HepG2 (cell line): ENCODE data around the gene LLGL2. TPM values are rescaled to one million over a fixed set of nuclear protein-coding genes. Genes with fewer than 3 reads are reported as not detected.
A peak's percentile ranks its signal among the peaks of the same experiment; 100 is the strongest.

ENCODE experiments used
- ARID2 ChIP-seq: sonication (generic); formaldehyde crosslinking; IDR thresholded peaks from 2 replicates; pipeline ENCODE4 v1.8.1; 2022; ENCODE audit warnings: mild to moderate bottlenecking, missing genetic modification reagents, borderline replicate concordance
- FOXO1 ChIP-seq: sonication (generic); formaldehyde crosslinking; IDR thresholded peaks from 2 replicates; pipeline ENCODE4 v1.4.0; 2020; ENCODE audit warnings: missing genetic modification reagents
- HNF4G ChIP-seq, 2 experiments: sonication (generic) in 1 of 2; formaldehyde crosslinking in 1 of 2; IDR thresholded peaks; 2 replicates each; pipeline versions ENCODE4 v1.4.0 to v1.6.1; 2011 to 2020; ENCODE audit warnings: borderline replicate concordance in 2 of 2, low read depth in 2 of 2, mild to moderate bottlenecking in 2 of 2, low read length in 1 of 2, missing genetic modification reagents in 1 of 2, moderate library complexity in 1 of 2
- MAZ ChIP-seq, 2 experiments: sonication (generic) in 1 of 2; formaldehyde crosslinking in 1 of 2; IDR thresholded peaks; 2 replicates each; pipeline versions ENCODE4 v1.5.0 to v1.6.1; 2012 to 2020; ENCODE audit warnings: low read depth in 2 of 2, mild to moderate bottlenecking in 2 of 2, borderline replicate concordance in 1 of 2, improper control_type of control experiment in 1 of 2, low read length in 1 of 2, missing genetic modification reagents in 1 of 2, moderate library complexity in 1 of 2
- NFKBIZ ChIP-seq: IDR thresholded peaks from 2 replicates; pipeline ENCODE4 v1.6.1; 2018; ENCODE audit warnings: missing genetic modification reagents, missing compliant biosample characterization
- PLRG1 ChIP-seq: fragments of 450-650 bp; conservative IDR thresholded peaks from 2 replicates; pipeline ENCODE4 v1.6.1; 2016
- POLR2AphosphoS2 ChIP-seq: IDR thresholded peaks from 2 replicates; pipeline ENCODE4 v1.6.1; 2011; ENCODE audit warnings: low read depth, low read length, improper control_type of control experiment
- REXO4 ChIP-seq: sonication (generic); formaldehyde crosslinking; IDR thresholded peaks from 2 replicates; pipeline ENCODE4 v1.8.0; 2022; ENCODE audit warnings: missing genetic modification reagents, mild to moderate bottlenecking, borderline replicate concordance
- SMYD3 ChIP-seq: sonication (generic); formaldehyde crosslinking; IDR thresholded peaks from 2 replicates; pipeline ENCODE4 v1.8.1; 2023; ENCODE audit warnings: mild to moderate bottlenecking, missing genetic modification reagents
- ZFP1 ChIP-seq: IDR thresholded peaks from 2 replicates; pipeline ENCODE4 v1.6.1; 2016
- ZNF33A ChIP-seq: sonication (generic); formaldehyde crosslinking; IDR thresholded peaks from 2 replicates; pipeline ENCODE4 v1.5.1; 2020; ENCODE audit warnings: missing genetic modification reagents, mild to moderate bottlenecking, moderate library complexity, borderline replicate concordance
- ZNF383 ChIP-seq: sonication (generic); formaldehyde crosslinking; IDR thresholded peaks from 2 replicates; pipeline ENCODE4 v1.4.0; 2020; ENCODE audit warnings: missing genetic modification reagents, mild to moderate bottlenecking, borderline replicate concordance
- ZNF431 ChIP-seq: sonication (generic); formaldehyde crosslinking; IDR thresholded peaks from 2 replicates; pipeline ENCODE4 v1.9.0; 2022; ENCODE audit warnings: missing genetic modification reagents, low read depth, mild to moderate bottlenecking, borderline replicate concordance
- ZNF572 ChIP-seq: sonication (generic); formaldehyde crosslinking; IDR thresholded peaks from 2 replicates; pipeline ENCODE4 v1.5.1; 2020; ENCODE audit warnings: mild to moderate bottlenecking, missing genetic modification reagents
- ZNF577 ChIP-seq: sonication (generic); formaldehyde crosslinking; IDR thresholded peaks from 2 replicates; pipeline ENCODE4 v1.4.0; 2020; ENCODE audit warnings: mild to moderate bottlenecking, low read depth, missing genetic modification reagents, borderline replicate concordance
- ZNF761 ChIP-seq: sonication (generic); formaldehyde crosslinking; conservative IDR thresholded peaks from 2 replicates; pipeline ENCODE4 v1.4.0; 2020; ENCODE audit warnings: mild to moderate bottlenecking, missing genetic modification reagents
- polyA plus RNA-seq, 8 experiments: library from polyadenylated mRNA; depleted of rRNA in 3 of 8; stranded (reverse) in 7 of 8; unstranded in 1 of 8; fragments of >200 nt; fragmentation: Illumina TruSeq in 4 of 8; extraction: Trizol in 4 of 8; gene quantifications; 2 replicates each; pipeline versions ENCODE4 v1.2.1 to v1.2.3, GENCODE V29; 2011 to 2016; ENCODE audit warnings: low read depth in 4 of 8, missing spikeins in 1 of 8, mixed read lengths in 1 of 8; ENCODE audit not compliant: insufficient read depth in 1 of 8
- total RNA-seq, 5 experiments: library from RNA; depleted of rRNA; stranded (reverse); fragments of >200 nt; fragmentation: Illumina TruSeq; extraction: Trizol; gene quantifications; 2 replicates each; pipeline ENCODE4 v1.2.3, GENCODE V29; 2016; ENCODE audit warnings: low read depth in 1 of 5
- TF ChIP-seq, protein P1 (sequence below): sonication (generic); formaldehyde crosslinking; IDR thresholded peaks from 2 replicates; pipeline ENCODE4 v1.5.1; 2020; ENCODE audit warnings: mild to moderate bottlenecking, missing genetic modification reagents, moderate library complexity
- TF ChIP-seq, protein P2 (sequence below): sonication (generic); formaldehyde crosslinking; conservative IDR thresholded peaks from 2 replicates; pipeline ENCODE4 v1.8.0; 2022; ENCODE audit warnings: low read depth, missing genetic modification reagents
- TF ChIP-seq, protein P3 (sequence below): sonication (generic); formaldehyde crosslinking; IDR thresholded peaks from 2 replicates; pipeline ENCODE4 v1.5.1; 2020; ENCODE audit warnings: mild to moderate bottlenecking, missing genetic modification reagents, moderate library complexity
- TF ChIP-seq, protein P4 (sequence below): sonication (generic); formaldehyde crosslinking; IDR thresholded peaks from 2 replicates; pipeline ENCODE4 v1.8.1; 2022; ENCODE audit warnings: mild to moderate bottlenecking, missing genetic modification reagents

LLGL2 gene
- total and polyA plus RNA-seq, 2 of the 13 experiments (the other 11 are each of a cell fraction or from before 2014, with no cell fraction given), result 83.0 to 86.7 TPM

DNA sequence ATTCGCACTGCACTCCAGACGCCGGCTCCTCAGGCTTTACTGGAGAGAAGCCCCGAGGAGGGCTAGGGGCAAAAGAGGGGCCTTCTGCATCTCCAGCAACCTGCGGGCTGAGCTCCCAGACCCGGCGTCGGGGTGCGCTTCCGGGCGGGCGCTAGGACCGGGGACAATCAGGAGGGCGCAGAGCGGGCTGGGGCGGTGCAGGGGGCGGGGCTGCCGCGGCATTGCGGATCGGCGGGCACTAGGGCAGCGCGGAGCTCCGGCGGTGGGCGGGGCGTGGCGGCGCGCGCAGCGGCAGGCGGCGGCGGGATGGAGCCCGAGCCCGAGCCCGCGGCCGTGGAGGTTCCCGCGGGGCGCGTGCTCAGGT, 9.3 kb upstream of the LLGL2 start, which contains the start of gene TSEN54 (continued):
- TF ChIP-seq, protein P1, sequence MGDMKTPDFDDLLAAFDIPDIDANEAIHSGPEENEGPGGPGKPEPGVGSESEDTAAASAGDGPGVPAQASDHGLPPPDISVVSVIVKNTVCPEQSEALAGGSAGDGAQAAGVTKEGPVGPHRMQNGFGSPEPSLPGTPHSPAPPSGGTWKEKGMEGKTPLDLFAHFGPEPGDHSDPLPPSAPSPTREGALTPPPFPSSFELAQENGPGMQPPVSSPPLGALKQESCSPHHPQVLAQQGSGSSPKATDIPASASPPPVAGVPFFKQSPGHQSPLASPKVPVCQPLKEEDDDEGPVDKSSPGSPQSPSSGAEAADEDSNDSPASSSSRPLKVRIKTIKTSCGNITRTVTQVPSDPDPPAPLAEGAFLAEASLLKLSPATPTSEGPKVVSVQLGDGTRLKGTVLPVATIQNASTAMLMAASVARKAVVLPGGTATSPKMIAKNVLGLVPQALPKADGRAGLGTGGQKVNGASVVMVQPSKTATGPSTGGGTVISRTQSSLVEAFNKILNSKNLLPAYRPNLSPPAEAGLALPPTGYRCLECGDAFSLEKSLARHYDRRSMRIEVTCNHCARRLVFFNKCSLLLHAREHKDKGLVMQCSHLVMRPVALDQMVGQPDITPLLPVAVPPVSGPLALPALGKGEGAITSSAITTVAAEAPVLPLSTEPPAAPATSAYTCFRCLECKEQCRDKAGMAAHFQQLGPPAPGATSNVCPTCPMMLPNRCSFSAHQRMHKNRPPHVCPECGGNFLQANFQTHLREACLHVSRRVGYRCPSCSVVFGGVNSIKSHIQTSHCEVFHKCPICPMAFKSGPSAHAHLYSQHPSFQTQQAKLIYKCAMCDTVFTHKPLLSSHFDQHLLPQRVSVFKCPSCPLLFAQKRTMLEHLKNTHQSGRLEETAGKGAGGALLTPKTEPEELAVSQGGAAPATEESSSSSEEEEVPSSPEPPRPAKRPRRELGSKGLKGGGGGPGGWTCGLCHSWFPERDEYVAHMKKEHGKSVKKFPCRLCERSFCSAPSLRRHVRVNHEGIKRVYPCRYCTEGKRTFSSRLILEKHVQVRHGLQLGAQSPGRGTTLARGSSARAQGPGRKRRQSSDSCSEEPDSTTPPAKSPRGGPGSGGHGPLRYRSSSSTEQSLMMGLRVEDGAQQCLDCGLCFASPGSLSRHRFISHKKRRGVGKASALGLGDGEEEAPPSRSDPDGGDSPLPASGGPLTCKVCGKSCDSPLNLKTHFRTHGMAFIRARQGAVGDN, result peak; percentile 20; the same call in 1 of the 2 replicates
- TF ChIP-seq ZNF33A (CRISPR knock-in tag) (no peak), FOXO1 (no peak; the same call in 1 of the 2 replicates), ZNF572 (CRISPR knock-in tag) (0 out of 2 replicates have a peak, but pooled peaks have one; percentile 1), ZNF577 (no peak), ZNF431 (no peak), ZNF761 (CRISPR knock-in tag) (0 out of 2 replicates have a peak, but pooled peaks have one; percentile 71), POLR2AphosphoS2 (no peak), NFKBIZ (no peak), REXO4 (CRISPR knock-in tag) (no peak), PLRG1 (no peak), ZFP1 (CRISPR knock-in tag) (no peak), ZNF383 (0 out of 2 replicates have a peak, but pooled peaks have one; percentile 22), ARID2 (CRISPR knock-in tag) (no peak), SMYD3 (CRISPR knock-in tag) (no peak), HNF4G (IDR thresholded peaks at IDR 0.05; ENCODE audit: borderline replicate concordance, low read depth, low read length) (peak; percentile 65; the same call in 1 of the 2 replicates), HNF4G (CRISPR knock-in tag; IDR thresholded peaks at IDR 0.05; ENCODE audit: borderline replicate concordance, low read depth) (no peak), MAZ (IDR thresholded peaks at IDR 0.05; ENCODE audit: borderline replicate concordance, low read depth, low read length) (peak; percentile 61; the same call in 1 of the 2 replicates), MAZ (CRISPR knock-in tag; IDR thresholded peaks at IDR 0.05; ENCODE audit: low read depth) (peak; percentile 94)
- TF ChIP-seq, protein P2, sequence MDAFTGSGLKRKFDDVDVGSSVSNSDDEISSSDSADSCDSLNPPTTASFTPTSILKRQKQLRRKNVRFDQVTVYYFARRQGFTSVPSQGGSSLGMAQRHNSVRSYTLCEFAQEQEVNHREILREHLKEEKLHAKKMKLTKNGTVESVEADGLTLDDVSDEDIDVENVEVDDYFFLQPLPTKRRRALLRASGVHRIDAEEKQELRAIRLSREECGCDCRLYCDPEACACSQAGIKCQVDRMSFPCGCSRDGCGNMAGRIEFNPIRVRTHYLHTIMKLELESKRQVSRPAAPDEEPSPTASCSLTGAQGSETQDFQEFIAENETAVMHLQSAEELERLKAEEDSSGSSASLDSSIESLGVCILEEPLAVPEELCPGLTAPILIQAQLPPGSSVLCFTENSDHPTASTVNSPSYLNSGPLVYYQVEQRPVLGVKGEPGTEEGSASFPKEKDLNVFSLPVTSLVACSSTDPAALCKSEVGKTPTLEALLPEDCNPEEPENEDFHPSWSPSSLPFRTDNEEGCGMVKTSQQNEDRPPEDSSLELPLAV (CRISPR knock-in tag), result peak; percentile 90; the same call in 1 of the 2 replicates
- TF ChIP-seq, protein P3, sequence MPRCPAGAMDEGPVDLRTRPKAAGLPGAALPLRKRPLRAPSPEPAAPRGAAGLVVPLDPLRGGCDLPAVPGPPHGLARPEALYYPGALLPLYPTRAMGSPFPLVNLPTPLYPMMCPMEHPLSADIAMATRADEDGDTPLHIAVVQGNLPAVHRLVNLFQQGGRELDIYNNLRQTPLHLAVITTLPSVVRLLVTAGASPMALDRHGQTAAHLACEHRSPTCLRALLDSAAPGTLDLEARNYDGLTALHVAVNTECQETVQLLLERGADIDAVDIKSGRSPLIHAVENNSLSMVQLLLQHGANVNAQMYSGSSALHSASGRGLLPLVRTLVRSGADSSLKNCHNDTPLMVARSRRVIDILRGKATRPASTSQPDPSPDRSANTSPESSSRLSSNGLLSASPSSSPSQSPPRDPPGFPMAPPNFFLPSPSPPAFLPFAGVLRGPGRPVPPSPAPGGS (CRISPR knock-in tag), result no peak
- TF ChIP-seq, protein P4, sequence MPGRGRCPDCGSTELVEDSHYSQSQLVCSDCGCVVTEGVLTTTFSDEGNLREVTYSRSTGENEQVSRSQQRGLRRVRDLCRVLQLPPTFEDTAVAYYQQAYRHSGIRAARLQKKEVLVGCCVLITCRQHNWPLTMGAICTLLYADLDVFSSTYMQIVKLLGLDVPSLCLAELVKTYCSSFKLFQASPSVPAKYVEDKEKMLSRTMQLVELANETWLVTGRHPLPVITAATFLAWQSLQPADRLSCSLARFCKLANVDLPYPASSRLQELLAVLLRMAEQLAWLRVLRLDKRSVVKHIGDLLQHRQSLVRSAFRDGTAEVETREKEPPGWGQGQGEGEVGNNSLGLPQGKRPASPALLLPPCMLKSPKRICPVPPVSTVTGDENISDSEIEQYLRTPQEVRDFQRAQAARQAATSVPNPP (CRISPR knock-in tag), result no peak; the same call in 1 of the 2 replicates
